HCT116 (cell line): Measurements from ENCODE around the gene FBXO30. TPM values are rescaled to one million over a fixed set of nuclear protein-coding genes. Genes with fewer than 3 reads are reported as not detected.

Experiments
- ATAC-seq: fragments of 200-7000 bp; cut with Tn5 transposase; 2 replicates; pipeline ENCODE4 v1.9.1; 2020; ENCODE audit warnings: mild to moderate bottlenecking, moderate library complexity
- Bru-seq: library from RNA; stranded (reverse); fragments of 400-500 nt; gene quantifications from one replicate; lab custom pipeline; 2021; lab: Mats Ljungman, UMichigan
- BruChase-seq, 2 experiments: library from RNA; stranded (reverse); fragments of 400-500 nt; gene quantifications; one replicate each; lab custom pipeline; 2021; lab: Mats Ljungman, UMichigan
- BruUV-seq: library from RNA; stranded (reverse); fragments of 400-500 nt; replicated peaks from 2 replicates; lab custom pipeline; 2021; lab: Mats Ljungman, UMichigan
- CTCF ChIA-PET: fragments of 300-600 bp; sonication (Branson Sonifier 250); formaldehyde crosslinking; loops from one replicate; lab custom pipeline; 2021; ENCODE audit warnings: antibody characterized with exemption; lab: Charles Lee
- POLR2A ChIA-PET: fragments of 300-600, 350-600 bp; sonication (Branson Sonifier 250); formaldehyde crosslinking; loops from one replicate; lab custom pipeline; 2021; ENCODE audit warnings: antibody characterized with exemption; lab: Charles Lee
- RAD21 ChIA-PET, 2 experiments: fragments of 300-600 bp; sonication (Branson Sonifier 250); formaldehyde crosslinking; loops; one replicate each; lab custom pipeline; 2023; ENCODE audit warnings: low total read pairs in 2 of 2; ENCODE audit not compliant: uncharacterized antibody in 2 of 2, unreplicated experiment in 2 of 2, low non-redundant PET in 1 of 2; lab: Charles Lee
- DNase-seq: peaks from one replicate; pipeline ENCODE4 v3.0.0-alpha.2; 2010; ENCODE audit warnings: low read depth, low spot score
- H2AFZ ChIP-seq: fragments of 200-600 bp; shearing (Covaris generic), sonication (generic); 2 replicates; pipeline ENCODE4 v1.6.1; 2017; ENCODE audit warnings: low read depth, mixed run types, mixed read lengths, antibody characterized with exemption, low read length; ENCODE audit not compliant: poor library complexity, severe bottlenecking
- H3K27ac ChIP-seq: 2 replicates; pipeline ENCODE4 v1.5.1; 2012; ENCODE audit warnings: low read depth, low read length
- H3K27me3 ChIP-seq: fragments of 200-600 bp; sonication (generic); 2 replicates; pipeline ENCODE4 v1.6.1; 2016; ENCODE audit warnings: mixed run types, low read length, mixed read lengths; ENCODE audit not compliant: insufficient read depth
- H3K36me3 ChIP-seq, 2 experiments: fragments of 200-500 bp in 1 of 2; fragments of 200-600 bp in 1 of 2; sonication (Bioruptor generic) in 1 of 2; sonication (generic) in 1 of 2; 2 replicates each; pipeline versions ENCODE4 v1.5.1 to v1.6.1; 2014 to 2016; ENCODE audit warnings: low read length in 2 of 2, inconsistent platforms in 1 of 2, mixed read lengths in 1 of 2, mixed run types in 1 of 2; ENCODE audit not compliant: insufficient read depth in 2 of 2, control insufficient read depth in 1 of 2
- H3K4me1 ChIP-seq, 2 experiments: fragments of 200-600 bp in 1 of 2; sonication (generic) in 1 of 2; 2 replicates each; pipeline versions ENCODE4 v1.5.1 to v1.6.1; 2012 to 2017; ENCODE audit warnings: low read length in 2 of 2, inconsistent platforms in 1 of 2, mild to moderate bottlenecking in 1 of 2, mixed read lengths in 1 of 2, mixed run types in 1 of 2, moderate library complexity in 1 of 2; ENCODE audit not compliant: insufficient read depth in 2 of 2, control insufficient read depth in 1 of 2
- H3K4me2 ChIP-seq: fragments of 200-600 bp; sonication (generic); 2 replicates; pipeline ENCODE4 v1.6.1; 2017; ENCODE audit warnings: mixed run types, low read length, mixed read lengths
- H3K4me3 ChIP-seq, 2 experiments: fragments of 200-600 bp in 1 of 2; sonication (generic) in 1 of 2; replicated peaks in 1 of 2; 2 replicates each; pipeline ENCODE4 v1.5.1; 2011 to 2016; ENCODE audit warnings: low read length in 2 of 2, control low read depth in 1 of 2, low read depth in 1 of 2, mild to moderate bottlenecking in 1 of 2, mixed read lengths in 1 of 2, mixed run types in 1 of 2
- H3K79me2 ChIP-seq: fragments of 200-600 bp; sonication (generic); 2 replicates; pipeline ENCODE4 v1.6.1; 2017; ENCODE audit warnings: mild to moderate bottlenecking, mixed run types, low read length, moderate library complexity, mixed read lengths; ENCODE audit not compliant: insufficient read depth
- H3K9ac ChIP-seq: fragments of 200-600 bp; sonication (generic); 2 replicates; pipeline ENCODE4 v1.6.1; 2016; ENCODE audit warnings: low read length, mixed read lengths
- H3K9me2 ChIP-seq: fragments of 200-600 bp; sonication (generic), shearing (Covaris generic); 2 replicates; pipeline ENCODE4 v1.6.1; 2017; ENCODE audit warnings: mixed run types, mild to moderate bottlenecking, moderate library complexity; ENCODE audit not compliant: insufficient read depth
- H3K9me3 ChIP-seq, 2 experiments: fragments of 200-500 bp in 1 of 2; fragments of 200-600 bp in 1 of 2; sonication (Bioruptor generic) in 1 of 2; sonication (generic) in 1 of 2; 2 replicates each; pipeline ENCODE4 v1.6.1; 2014 to 2017; ENCODE audit warnings: low read length in 2 of 2, mixed read lengths in 2 of 2, inconsistent platforms in 1 of 2, low read depth in 1 of 2, mild to moderate bottlenecking in 1 of 2, mixed run types in 1 of 2, moderate library complexity in 1 of 2; ENCODE audit not compliant: control insufficient read depth in 1 of 2, insufficient read depth in 1 of 2
- H4K20me1 ChIP-seq: fragments of 200-600 bp; sonication (generic), shearing (Covaris generic); 2 replicates; pipeline ENCODE4 v1.6.1; 2017; ENCODE audit warnings: mixed run types, mild to moderate bottlenecking, moderate library complexity; ENCODE audit not compliant: insufficient read depth
- CBX3 ChIP-seq: IDR thresholded peaks from 2 replicates; pipeline ENCODE4 v1.6.1; 2012; ENCODE audit warnings: low read depth
- EGR1 ChIP-seq: IDR thresholded peaks from 2 replicates; pipeline ENCODE4 v1.6.1; 2012; ENCODE audit warnings: low read depth
- EZH2 ChIP-seq: fragments of 200-600 bp; sonication (generic); IDR thresholded peaks from 2 replicates; pipeline ENCODE4 v1.6.1; 2017; ENCODE audit warnings: antibody characterized with exemption, mixed run types
- EZH2phosphoT487 ChIP-seq: fragments of 200-600 bp; IDR thresholded peaks from 2 replicates; pipeline ENCODE4 v1.6.1; 2018; ENCODE audit warnings: antibody characterized with exemption, borderline replicate concordance
- JUND ChIP-seq: IDR thresholded peaks from 2 replicates; pipeline ENCODE4 v1.6.1; 2012
- MAX ChIP-seq: IDR thresholded peaks from 2 replicates; pipeline ENCODE4 v1.6.1; 2012
- POLR2A ChIP-seq: IDR thresholded peaks from 2 replicates; pipeline ENCODE4 v1.7.0; 2011; ENCODE audit warnings: borderline replicate concordance; ENCODE audit not compliant: insufficient read depth, insufficient read length; ENCODE audit errors: extremely low read depth
- POLR2AphosphoS5 ChIP-seq: IDR thresholded peaks from 2 replicates; pipeline ENCODE4 v1.6.1; 2011; ENCODE audit warnings: mild to moderate bottlenecking, low read depth, low read length, moderate library complexity
- TCF7L2 ChIP-seq: IDR thresholded peaks from 2 replicates; pipeline ENCODE4 v1.7.0; 2011; ENCODE audit warnings: borderline replicate concordance, inconsistent platforms; ENCODE audit not compliant: insufficient read depth, insufficient read length; ENCODE audit errors: extremely low read depth
- YY1 ChIP-seq: IDR thresholded peaks from 2 replicates; pipeline ENCODE4 v1.6.1; 2011; ENCODE audit warnings: low read length, low read depth, moderate library complexity, mild to moderate bottlenecking; ENCODE audit not compliant: insufficient replicate concordance; ENCODE audit errors: extremely low read depth
- ZFX ChIP-seq: fragments of 450-650 bp; IDR thresholded peaks from 2 replicates; pipeline ENCODE4 v1.6.1; 2017
- intact Hi-C: fragments of 100-400 bp; cut with micrococcal nuclease; formaldehyde crosslinking; loops from 2 replicates; pipeline ENCODE4 v1.10.0; 2022
- long read RNA-seq: library from polyadenylated mRNA; unstranded; transcript quantifications from one replicate; pipeline ENCODE4 v2.0.0, GENCODE V29; 2021; ENCODE audit not compliant: unreplicated experiment
- polyA plus RNA-seq: library from polyadenylated mRNA; unstranded; fragments of >200 nt; gene quantifications from 2 replicates; pipeline ENCODE4 v1.2.1, GENCODE V29; 2012; ENCODE audit warnings: missing spikeins
- total RNA-seq: library from RNA; stranded (reverse); gene quantifications from one replicate; pipeline ENCODE4 v1.2.1, GENCODE V29; 2021; ENCODE audit not compliant: unreplicated experiment

Gene FBXO30
- 9.1 TPM for total RNA-seq
- polyA plus RNA-seq, result 2.7 and 3.2 TPM in 2 replicates
- percentile 94 among the genes with signal in this experiment for Bru-seq, nascent RNA
- percentile 83 among the genes with signal in this experiment for BruChase-seq, experiment 1, labeled RNA remaining after a 6-hour chase
- percentile 96 among the genes with signal in this experiment for BruChase-seq, experiment 2, labeled RNA remaining after a 2-hour chase
- long read RNA-seq, full-length matches to known transcripts, result 53 of 62 reads
- long read RNA-seq, partial matches to known transcripts, result 4 of 62 reads
- long read RNA-seq, other reads (novel, unspliced or antisense), result 5 of 62 reads

- peak within 1 kb of the TSS; percentile 78 for H3K4me2 ChIP-seq
- ChIA-PET RAD21 (no interaction called here), CTCF (no interaction called here)
- H3K27ac ChIP-seq, result peak within 1 kb of the TSS; percentile 80
- intact Hi-C loops, result no loop called here
- H3K4me3 ChIP-seq, result peak within 1 kb of the TSS; percentile 56 to 66
- DNase-seq, result peak; percentile 54
- H3K9me2 ChIP-seq, result no peaks in the 10 kb centered on the region
- TF ChIP-seq YY1 (peak; percentile 70), MAX (peak; percentile 64), EZH2 (no peak), ZFX (peak; percentile 98), EGR1 (peak; percentile 21; the same call in 1 of the 2 replicates), POLR2A (peak; percentile 47), POLR2AphosphoS5 (peak; percentile 87), TCF7L2 (peak; percentile 38), CBX3 (peak; percentile 42; the same call in 1 of the 2 replicates), EZH2phosphoT487 (no peak), JUND (no peak)
- TF ChIP-seq, all 23 proteins: peak for 8
- peaks cover 46% of the 10 kb centered on the region for H3K79me2 ChIP-seq
- peak; percentile 87 for ATAC-seq
- peaks cover 4% of the 10 kb centered on the region for H4K20me1 ChIP-seq
- no peak within 1 kb of the TSS for H2AFZ ChIP-seq
- no peaks in the 10 kb centered on the region for H3K27me3 ChIP-seq
- TSS peak; percentile 75 for BruUV-seq
- H3K9ac ChIP-seq, result peak within 1 kb of the TSS; percentile 73
- no peaks in the 10 kb centered on the region for H3K9me3 ChIP-seq
- no peaks in the 10 kb centered on the region for H3K36me3 ChIP-seq
- POLR2A ChIA-PET, result interaction anchor here (0.6 to 1.7 kb wide), 2 partner anchors 63 to 80 kb away, joined by 3 to 4 read pairs; partner anchors contain the start of gene EPM2A
- H3K4me1 ChIP-seq, result peaks cover 0 to 22% of the 10 kb centered on the region in 2 experiments; a peak in 2 of 4 replicates
Measured at GRCh38 chr6:145814501-145815308, at the start of gene FBXO30. Gene FBXO30, minus strand, starts transcription at chr6:145814795. Its CDS starts 8,390 bp downstream, at chr6:145806405.
